BLaER1 treated with 17β-estradiol and CSF1 and Interleukin-3, amounts not matched to agents 10 nM and 100 nM (cell line): ENCODE results near the gene CEP89.

Experiments
- H3K27ac ChIP-seq, 11 experiments: shearing (Covaris generic); formaldehyde crosslinking; 2 replicates each; pipeline ENCODE4 v1.8.1; 2022
- H3K27me3 ChIP-seq, 11 experiments: shearing (Covaris generic); formaldehyde crosslinking; 2 replicates each; pipeline ENCODE4 v1.8.1; 2022
- H3K36me3 ChIP-seq, 11 experiments: shearing (Covaris generic); formaldehyde crosslinking; 2 replicates each; pipeline ENCODE4 v1.8.1; 2022
- H3K4me1 ChIP-seq, 10 experiments: shearing (Covaris generic); formaldehyde crosslinking; 2 replicates each; pipeline ENCODE4 v1.8.1; 2022
- H3K4me2 ChIP-seq, 11 experiments: shearing (Covaris generic); formaldehyde crosslinking; 2 replicates each; pipeline ENCODE4 v1.8.1; 2022
- H3K4me3 ChIP-seq, 10 experiments: shearing (Covaris generic); formaldehyde crosslinking; 2 replicates each; pipeline ENCODE4 v1.8.1; 2022
- H3K9ac ChIP-seq, 11 experiments: shearing (Covaris generic); formaldehyde crosslinking; 2 replicates each; pipeline ENCODE4 v1.8.1; 2022
- H3K9me3 ChIP-seq, 11 experiments: shearing (Covaris generic); formaldehyde crosslinking; replicated peaks in 1 of 11; 2 replicates each; pipeline ENCODE4 v1.8.1; 2022
- H4K20me1 ChIP-seq, 11 experiments: shearing (Covaris generic); formaldehyde crosslinking; 2 replicates each; pipeline ENCODE4 v1.8.1; 2022
- Cebpa-rat ChIP-seq, 11 experiments: shearing (Covaris generic); IDR thresholded peaks; 2 replicates each; pipeline ENCODE4 v1.8.1; 2022

Gene CEP89

GRCh38 chr19:32928806-32929205 lies 43.0 kb downstream of the CEP89 start:
- H3K4me2 ChIP-seq: no peak overlapping the region
- H3K36me3 ChIP-seq: peaks cover 60 to 92% (median 76%) of the 10 kb centered on the region in 11 experiments
- H3K4me3 ChIP-seq: 0 out of 20 replicates have a peak overlapping the region, but pooled peaks of 1 of the 10 experiments have one; percentile 15
- no peaks in the 10 kb centered on the region for H3K27me3 ChIP-seq
- H3K9me3 ChIP-seq: peaks cover 19 to 24% (median 22%) of the 10 kb centered on the region in 11 experiments
- H4K20me1 ChIP-seq: 0 out of 22 replicates have a peak, but pooled peaks cover 0 to 1% (median 0%) of the 10 kb centered on the region in 11 experiments
- no peak overlapping the region for H3K9ac ChIP-seq
- H3K4me1 ChIP-seq: peaks cover 0 to 3% (median 0%) of the 10 kb centered on the region in 10 experiments; a peak in 6 of 20 replicates
- no peak for TF ChIP-seq Cebpa-rat (IDR thresholded peaks at IDR 0.05)
- no peak overlapping the region for H3K27ac ChIP-seq

DNA sequence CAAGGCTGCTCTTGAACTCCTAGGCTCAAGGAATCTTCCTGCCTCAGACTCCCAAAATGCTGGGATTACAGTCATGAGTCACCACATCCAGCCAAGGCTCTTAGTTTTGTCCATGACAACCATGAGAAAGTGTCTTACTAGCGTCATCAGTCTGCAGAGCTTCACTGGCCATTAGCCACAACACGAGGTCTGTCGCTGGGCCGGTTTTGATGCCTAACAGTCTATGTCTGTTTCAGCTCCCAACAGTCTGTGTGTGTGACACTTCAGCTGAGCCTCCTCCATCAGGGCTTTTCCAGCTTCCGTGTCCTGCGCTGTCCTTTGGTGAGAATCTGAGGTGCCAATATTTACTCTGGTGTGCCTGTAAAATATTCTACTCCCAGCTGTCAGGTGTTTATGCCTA lies 47.6 kb downstream of the CEP89 start:
- no peaks in the 10 kb centered on the region for H3K27me3 ChIP-seq
- H3K4me2 ChIP-seq: no peak overlapping the region
- H3K4me1 ChIP-seq: no peaks in the 10 kb centered on the region
- peaks cover 18 to 20% (median 19%) of the 10 kb centered on the region in 11 experiments for H3K9me3 ChIP-seq
- no peak for TF ChIP-seq Cebpa-rat (IDR thresholded peaks at IDR 0.05)
- no peak overlapping the region for H3K27ac ChIP-seq
- H4K20me1 ChIP-seq: no peaks in the 10 kb centered on the region
- H3K36me3 ChIP-seq: peaks cover 44 to 81% (median 71%) of the 10 kb centered on the region in 11 experiments
- no peak overlapping the region for H3K4me3 ChIP-seq
- H3K9ac ChIP-seq: no peak overlapping the region

DNA sequence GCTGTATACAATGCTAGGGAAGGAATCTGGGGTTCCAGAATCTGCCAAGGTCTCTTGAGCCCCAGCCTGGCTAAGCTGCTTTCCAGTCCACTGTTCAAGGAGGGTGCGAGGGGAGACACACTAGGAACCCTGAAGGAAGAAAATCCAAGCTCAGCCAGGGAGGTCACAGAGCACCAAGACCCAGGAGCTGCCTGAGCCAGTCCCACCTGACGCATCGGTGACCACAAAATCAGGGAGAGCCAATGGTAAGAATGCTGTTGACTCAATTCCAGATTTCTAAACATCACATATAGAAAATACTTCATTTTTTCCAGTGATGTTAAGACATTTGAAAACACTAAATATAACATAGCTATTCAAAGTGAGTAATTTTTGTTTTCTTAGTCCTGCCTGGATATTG lies 50.1 kb downstream of the CEP89 start:
- TF ChIP-seq Cebpa-rat (IDR thresholded peaks at IDR 0.05): no peak

GRCh38 chr19:32919365-32919764 lies 52.4 kb downstream of the CEP89 start:
- H3K4me2 ChIP-seq: no peak overlapping the region
- H3K27me3 ChIP-seq: no peaks in the 10 kb centered on the region
- no peaks in the 10 kb centered on the region for H4K20me1 ChIP-seq
- no peak overlapping the region for H3K9ac ChIP-seq
- no peak for TF ChIP-seq Cebpa-rat (IDR thresholded peaks at IDR 0.05)
- H3K27ac ChIP-seq: no peak overlapping the region
- H3K4me1 ChIP-seq: peaks cover 0 to 21% (median 8%) of the 10 kb centered on the region in 10 experiments; a peak in 11 of 20 replicates
- H3K36me3 ChIP-seq: peaks cover 31 to 68% (median 39%) of the 10 kb centered on the region in 11 experiments
- H3K4me3 ChIP-seq: no peak overlapping the region
- H3K9me3 ChIP-seq: no peaks in the 10 kb centered on the region

More for the DNA sequence above, 50.1 kb downstream of the CEP89 start:
- no peaks in the 10 kb centered on the region for H3K27me3 ChIP-seq
- no peak overlapping the region for H3K4me2 ChIP-seq
- no peaks in the 10 kb centered on the region for H4K20me1 ChIP-seq
- H3K4me3 ChIP-seq: no peak overlapping the region
- H3K4me1 ChIP-seq: peaks cover 0 to 10% (median 7%) of the 10 kb centered on the region in 10 experiments; a peak in 6 of 20 replicates
- no peak overlapping the region for H3K27ac ChIP-seq
- peaks cover 30 to 72% (median 53%) of the 10 kb centered on the region in 11 experiments for H3K36me3 ChIP-seq
- H3K9ac ChIP-seq: no peak overlapping the region
- H3K9me3 ChIP-seq: no peaks in the 10 kb centered on the region

DNA sequence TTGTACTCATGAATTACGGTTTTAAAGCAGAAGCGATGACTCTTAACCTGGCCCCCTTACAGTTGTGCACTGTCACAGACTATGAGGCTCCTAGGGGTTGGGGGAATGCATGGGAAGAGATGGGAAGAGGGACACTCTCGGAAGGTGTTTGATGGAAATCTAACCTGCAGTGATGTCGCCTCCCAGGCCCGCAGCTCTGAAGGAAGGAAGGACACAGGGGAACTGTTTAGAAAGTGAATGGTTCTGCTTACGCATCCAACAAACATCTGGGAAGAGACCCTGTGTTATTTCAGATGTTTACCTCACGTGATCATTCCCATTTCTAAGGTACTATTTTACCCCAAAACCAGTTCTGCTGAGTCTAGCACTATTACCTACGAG lies 54.2 kb downstream of the CEP89 start:
- no peak overlapping the region for H3K27ac ChIP-seq
- H3K4me3 ChIP-seq: no peak overlapping the region

DNA sequence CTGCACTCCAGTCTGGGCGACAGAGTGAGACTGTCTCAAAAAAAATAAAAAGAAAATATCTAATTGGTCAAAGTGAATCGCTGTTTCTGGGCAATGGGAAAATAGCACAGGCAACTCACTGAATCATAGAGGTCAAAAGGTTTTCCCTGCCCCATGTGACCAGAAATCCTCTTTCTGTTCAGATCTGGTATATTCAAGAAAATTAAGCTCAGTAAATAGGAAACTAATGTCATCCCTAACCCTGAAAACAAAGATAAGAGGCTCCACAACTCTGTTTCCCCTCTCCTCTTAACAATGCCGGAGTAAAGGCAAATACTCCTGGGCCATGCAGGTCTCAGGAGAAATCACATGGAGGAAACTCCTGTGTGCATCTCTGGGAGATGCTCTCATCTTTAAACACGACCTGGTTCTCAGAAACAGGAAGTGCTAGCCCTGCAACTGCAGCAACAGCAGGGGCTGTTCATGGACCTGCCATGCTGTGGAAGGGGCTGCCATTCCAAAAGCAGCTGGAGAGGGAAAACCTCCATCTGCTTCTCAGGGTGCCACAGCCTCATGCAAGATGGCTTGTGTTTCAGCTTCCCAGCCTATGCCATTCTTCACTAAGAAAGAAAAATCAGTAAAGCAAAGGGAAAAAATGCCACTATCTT lies 54.7 kb downstream of the CEP89 start:
- Histone ChIP-seq H3K27ac (no peak overlapping the region), H3K4me2 (0 out of 22 replicates have a peak overlapping the region, but pooled peaks of 2 of the 11 experiments have one; percentile 4 to 7), H3K36me3 (peaks cover 18 to 56% (median 35%) of the 10 kb centered on the region in 11 experiments; a peak in 21 of 22 replicates)

More for the DNA sequence above, 54.2 kb downstream of the CEP89 start:
- Histone ChIP-seq H3K4me2 (0 out of 22 replicates have a peak overlapping the region, but pooled peaks of 1 of the 11 experiments have one; percentile 7), H3K27me3 (no peaks in the 10 kb centered on the region), H4K20me1 (no peaks in the 10 kb centered on the region), H3K9me3 (no peaks in the 10 kb centered on the region), H3K9ac (no peak overlapping the region), H3K36me3 (peaks cover 23 to 61% (median 36%) of the 10 kb centered on the region in 11 experiments), H3K4me1 (peaks cover 0 to 21% (median 8%) of the 10 kb centered on the region in 10 experiments; a peak in 11 of 20 replicates)
- no peak for TF ChIP-seq Cebpa-rat (IDR thresholded peaks at IDR 0.05)

GRCh38 chr19:32914879-32915660 lies 56.7 kb downstream of the CEP89 start:
- Histone ChIP-seq H3K27ac (no peak overlapping the region), H3K9me3 (no peaks in the 10 kb centered on the region), H3K36me3 (peaks cover 16 to 53% (median 32%) of the 10 kb centered on the region in 11 experiments; a peak in 19 of 22 replicates), H3K4me1 (peaks cover 0 to 21% (median 8%) of the 10 kb centered on the region in 10 experiments; a peak in 11 of 20 replicates), H3K27me3 (no peaks in the 10 kb centered on the region), H3K4me2 (0 out of 22 replicates have a peak overlapping the region, but pooled peaks of 2 of the 11 experiments have one; percentile 23), H3K9ac (no peak overlapping the region), H4K20me1 (no peaks in the 10 kb centered on the region), H3K4me3 (no peak overlapping the region)
- TF ChIP-seq Cebpa-rat (IDR thresholded peaks at IDR 0.05): no peak

More for the DNA sequence above, 54.7 kb downstream of the CEP89 start:
- Histone ChIP-seq H3K4me3 (no peak overlapping the region), H3K9ac (no peak overlapping the region), H3K4me1 (peaks cover 0 to 21% (median 8%) of the 10 kb centered on the region in 10 experiments; a peak in 11 of 20 replicates), H3K9me3 (no peaks in the 10 kb centered on the region), H3K27me3 (no peaks in the 10 kb centered on the region), H4K20me1 (no peaks in the 10 kb centered on the region)
- no peak for TF ChIP-seq Cebpa-rat (IDR thresholded peaks at IDR 0.05)

DNA sequence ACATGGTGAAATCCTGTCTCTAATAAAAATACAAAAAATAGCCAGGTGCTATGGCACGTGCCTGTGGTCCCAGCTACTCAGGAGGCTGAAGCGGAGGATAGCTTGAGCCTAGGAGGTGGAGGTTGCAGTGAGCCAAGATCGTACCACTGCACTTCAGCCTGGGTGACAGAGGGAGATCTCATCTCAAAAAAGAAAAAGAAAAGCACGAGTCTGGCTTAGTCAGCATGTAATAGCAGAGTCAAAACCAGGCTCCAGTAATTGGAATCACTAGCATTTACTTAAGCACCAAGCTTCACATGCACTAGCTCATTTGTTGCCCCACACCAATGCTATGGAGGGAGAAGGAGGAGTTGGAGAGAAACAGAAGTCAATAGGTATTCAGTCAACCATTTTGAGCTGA lies 60.3 kb downstream of the CEP89 start:
- H4K20me1 ChIP-seq: no peaks in the 10 kb centered on the region
- no peak overlapping the region for H3K4me2 ChIP-seq
- H3K9me3 ChIP-seq: peaks cover 0 to 7% (median under 1%) of the 10 kb centered on the region in 11 experiments; a peak in 5 of 22 replicates
- H3K36me3 ChIP-seq: peaks cover 34 to 67% (median 44%) of the 10 kb centered on the region in 11 experiments
- H3K4me3 ChIP-seq: no peak overlapping the region
- H3K27me3 ChIP-seq: no peaks in the 10 kb centered on the region
- TF ChIP-seq Cebpa-rat (IDR thresholded peaks at IDR 0.05): no peak
- no peak overlapping the region for H3K27ac ChIP-seq
- no peak overlapping the region for H3K9ac ChIP-seq
- peaks cover 0 to 19% (median 0%) of the 10 kb centered on the region in 10 experiments; a peak in 5 of 20 replicates for H3K4me1 ChIP-seq

GRCh38 chr19:32910874-32911273 lies 60.9 kb downstream of the CEP89 start:
- H3K4me2 ChIP-seq: no peak overlapping the region
- H3K9ac ChIP-seq: no peak overlapping the region
- no peaks in the 10 kb centered on the region for H4K20me1 ChIP-seq
- H3K27me3 ChIP-seq: no peaks in the 10 kb centered on the region
- H3K27ac ChIP-seq: no peak overlapping the region
- no peak overlapping the region for H3K4me3 ChIP-seq
- H3K36me3 ChIP-seq: peaks cover 37 to 68% (median 48%) of the 10 kb centered on the region in 11 experiments
- TF ChIP-seq Cebpa-rat (IDR thresholded peaks at IDR 0.05): no peak
- peaks cover 0 to 18% (median 0%) of the 10 kb centered on the region in 10 experiments; a peak in 5 of 20 replicates for H3K4me1 ChIP-seq
- peaks cover 3 to 10% (median 6%) of the 10 kb centered on the region in 11 experiments for H3K9me3 ChIP-seq
